Transverse colon (tissue), 4 donors: ENCODE results near the gene GRB7. TPM values are rescaled to one million over a fixed set of nuclear protein-coding genes. Genes with fewer than 3 reads are reported as not detected.
A peak's percentile ranks its signal among the peaks of the same experiment; 100 is the strongest.

Source experiments
- DNase-seq: peaks from one replicate; pipeline ENCODE4 v3.0.0-alpha.2; 2019
- H3K27ac ChIP-seq, 4 donors: fragments of 200-600 bp; sonication (generic); 2 replicates each; pipeline ENCODE4 v1.5.1; 2016 to 2018; ENCODE audit warnings: inconsistent platforms in 4 of 4
- H3K27me3 ChIP-seq: fragments of 200-600 bp; sonication (generic); 2 replicates; pipeline ENCODE4 v1.5.1; 2017; ENCODE audit warnings: inconsistent platforms
- H3K36me3 ChIP-seq, 4 donors: fragments of 200-600 bp; sonication (generic); 2 replicates each; pipeline ENCODE4 v1.5.1; 2017 to 2019; ENCODE audit warnings: inconsistent platforms in 4 of 4
- H3K4me1 ChIP-seq, 4 donors: fragments of 200-600 bp; sonication (generic); 2 replicates each; pipeline ENCODE4 v1.5.1; 2017 to 2020; ENCODE audit warnings: inconsistent platforms in 4 of 4
- H3K4me3 ChIP-seq, 4 donors: fragments of 200-600 bp; sonication (generic); 1 replicate in 1 of 4; 2 replicates in 3 of 4; pipeline versions ENCODE4 v1.5.1 to v1.6.1; 2017 to 2019; ENCODE audit warnings: inconsistent platforms in 4 of 4
- H3K9me3 ChIP-seq, 2 donors: fragments of 200-600 bp; sonication (generic); 2 replicates each; pipeline ENCODE4 v1.5.1; 2017 to 2019; ENCODE audit warnings: inconsistent platforms in 2 of 2
- CTCF ChIP-seq, 5 experiments: fragments of 200-600 bp in 3 of 5; fragments of 450-650 bp in 2 of 5; sonication (generic) in 3 of 5; IDR thresholded peaks; 1 replicate in 2 of 5; 2 replicates in 3 of 5; pipeline ENCODE4 v1.5.1; 2016 to 2017; ENCODE audit warnings: antibody characterized with exemption in 5 of 5, inconsistent platforms in 3 of 5, mild to moderate bottlenecking in 2 of 5, moderate library complexity in 1 of 5
- EP300 ChIP-seq: sonication (generic); formaldehyde crosslinking; IDR thresholded peaks from one replicate; pipeline ENCODE4 v1.6.1; 2017; ENCODE audit warnings: antibody characterized with exemption, low read depth
- POLR2A ChIP-seq: fragments of 450-650 bp; IDR thresholded peaks from one replicate; pipeline ENCODE4 v1.6.1; 2016; ENCODE audit warnings: antibody characterized with exemption, mild to moderate bottlenecking, moderate library complexity
- POLR2AphosphoS5 ChIP-seq, 3 donors: sonication (generic); formaldehyde crosslinking; IDR thresholded peaks; one replicate each; pipeline ENCODE4 v1.6.1; 2016; ENCODE audit warnings: antibody characterized with exemption in 3 of 3
- WGBS, 2 donors: methylation state at CpG; one replicate each; pipeline ENCODE4 v1.1.5; 2018; ENCODE audit warnings: low coverage in 1 of 2; 5-methylcytosine and 5-hydroxymethylcytosine counted together
- in situ Hi-C, 4 donors: fragments of 200-750 bp; cut with MboI; loops; one replicate each; pipeline versions ENCODE4 v1.15.0 to v1.15.1; 2017; ENCODE audit warnings: low sequenced_read_pairs in 3 of 4, low pct_ligation_motif_present in 1 of 4, low pct_unique_long_range_greater_than_20kb in 1 of 4
- intact Hi-C: fragments of 100-400 bp; cut with DNase I; formaldehyde crosslinking; loops from one replicate; pipeline ENCODE4 v1.15.1; 2023; ENCODE audit warnings: low total_unique reads
- total RNA-seq, 4 donors: library from RNA; depleted of rRNA; stranded (reverse); fragments of >200 nt; gene quantifications; one replicate each; pipeline ENCODE4 v1.1.0, GENCODE V29; 2016

GRB7 gene
- total RNA-seq, 4 donors from 2014 or later = 25.9 to 44.5 (median 32.3) TPM

- H3K27ac ChIP-seq = peak overlapping the region; percentile 91 to 98 (median 96)
- 59 to 80% methylated on average over 8 to 18 of the region's 18 CpGs for WGBS, 2 donors
- intact Hi-C loops (loop anchor here (10.0 kb wide), 1 partner anchor 121 kb away; the partner anchor contains the start of gene STARD3), in situ Hi-C loops (loop anchor here in 2 of 4 donors (10.0 kb wide), 2 partner anchors 131 to 141 kb away; partner anchors contain the start of gene PPP1R1B (in 1 of the 2))
- no peak overlapping the region for H3K4me3 ChIP-seq
- TF ChIP-seq CTCF (IDR thresholded peaks at IDR 0.05) = no peak
- TF ChIP-seq EP300 = no peak
- no peak for TF ChIP-seq POLR2A
- TF ChIP-seq POLR2AphosphoS5 (IDR thresholded peaks at IDR 0.05) = no peak
- H3K9me3 ChIP-seq = no peaks in the 10 kb centered on the region
- no peaks in the 10 kb centered on the region for H3K36me3 ChIP-seq
- peak; percentile 69 for DNase-seq
- peaks cover 6 to 21% (median 14%) of the 10 kb centered on the region in 4 donors for H3K4me1 ChIP-seq
- H3K27me3 ChIP-seq = peaks cover 12% of the 10 kb centered on the region
Measured at GRCh38 chr17:39755554-39756379, 18.0 kb downstream of the GRB7 start.

GRCh38 chr17:39756380-39757079, 18.8 kb downstream of the GRB7 start:
- TF ChIP-seq CTCF (IDR thresholded peaks at IDR 0.05) (no peak), EP300 (no peak), POLR2A (no peak), POLR2AphosphoS5 (IDR thresholded peaks at IDR 0.05) (no peak)
- in situ Hi-C loops (loop anchor here in 2 of 4 donors (10.0 kb wide), 2 partner anchors 132 to 142 kb away; partner anchors contain the start of gene PPP1R1B (in 1 of the 2)), intact Hi-C loops (loop anchor here (10.0 kb wide), 1 partner anchor 122 kb away; the partner anchor contains the start of gene STARD3)
- H3K4me1 ChIP-seq = peaks cover 6 to 21% (median 14%) of the 10 kb centered on the region in 4 donors
- no peaks in the 10 kb centered on the region for H3K36me3 ChIP-seq
- peak overlapping the region; percentile 91 to 98 (median 96) for H3K27ac ChIP-seq
- H3K27me3 ChIP-seq = peaks cover 14% of the 10 kb centered on the region
- no peaks in the 10 kb centered on the region for H3K9me3 ChIP-seq
- WGBS, 2 donors = 49 to 50% methylated on average over 2 to 7 of the region's 7 CpGs
- H3K4me3 ChIP-seq = no peak overlapping the region
- no peak for DNase-seq

- TF ChIP-seq EP300 = no peak
- no peak for TF ChIP-seq POLR2A
- no peak for TF ChIP-seq POLR2AphosphoS5 (IDR thresholded peaks at IDR 0.05)
- no peak for TF ChIP-seq CTCF (IDR thresholded peaks at IDR 0.05)
- H3K27me3 ChIP-seq = peaks cover 15% of the 10 kb centered on the region
- DNase-seq = no peak
- H3K4me3 ChIP-seq = no peak overlapping the region
- H3K36me3 ChIP-seq = no peaks in the 10 kb centered on the region
- in situ Hi-C loops (loop anchor here in 2 of 4 donors (10.0 kb wide), 2 partner anchors 132 to 142 kb away; partner anchors contain the start of gene PPP1R1B (in 1 of the 2)), intact Hi-C loops (loop anchor here (10.0 kb wide), 1 partner anchor 122 kb away; the partner anchor contains the start of gene STARD3)
- H3K4me1 ChIP-seq = peaks cover 6 to 21% (median 14%) of the 10 kb centered on the region in 4 donors
- 89 to 90% methylated on average over 3 to 4 of the region's 4 CpGs for whole genome bisulfite sequencing, 2 donors
- H3K27ac ChIP-seq = peak overlapping the region in 2 of 4 donors; percentile 96 to 98
- no peaks in the 10 kb centered on the region for H3K9me3 ChIP-seq
Measured at GRCh38 chr17:39757176-39757662, 19.5 kb downstream of the GRB7 start.
